MV-4-11 (cell line): ENCODE data around the gene BUD23.
A peak's percentile ranks its signal among the peaks of the same experiment; 100 is the strongest.
"Not testable (repeated sequence)": the region's sequence is repeated elsewhere in the genome, so short reads cannot be mapped to it uniquely, and the experiment has no call there.

ENCODE experiments used
- DNase-seq: peaks from one replicate; lab custom pipeline; 2025; lab: John Stamatoyannopoulos, UW

The BUD23 gene

GRCh38 chr7:73718905-73719805 lies 35.8 kb downstream of the BUD23 start, which contains the start of gene STX1A:
Gene STX1A (minus strand): TSS chr7:73719669. CDS start chr7:73719631, 38 bp downstream.
- peak; percentile 43 for DNase-seq

- DNase-seq: peak; percentile 26
Observed at GRCh38 chr7:73719806-73720169, 36.4 kb downstream of the BUD23 start.

- not testable (repeated sequence) for DNase-seq
Observed at GRCh38 chr7:73720443-73720842, 37.0 kb downstream of the BUD23 start.

DNA sequence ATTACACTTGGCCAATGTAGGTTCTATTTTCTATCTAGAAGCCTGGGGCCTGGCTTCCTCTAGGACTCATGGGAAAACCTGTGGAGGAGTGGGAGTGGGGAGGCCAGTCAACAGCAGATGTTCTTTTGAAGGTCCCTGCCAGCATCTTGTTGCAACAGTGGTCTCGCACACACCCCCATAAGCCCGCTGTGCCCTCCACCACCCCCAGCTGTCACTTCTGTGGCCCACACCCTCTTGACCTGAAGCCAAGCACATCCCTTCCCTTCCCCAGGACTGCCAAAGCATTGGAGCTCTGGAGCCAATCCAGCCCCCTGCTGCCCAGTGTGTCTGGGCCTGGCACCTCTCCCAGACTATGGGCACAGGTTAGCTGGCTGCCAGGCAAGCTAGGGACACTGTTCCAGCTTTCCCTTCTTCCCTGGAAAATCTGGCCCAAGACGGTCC lies 38.0 kb downstream of the BUD23 start:
- no peak for DNase-seq

DNA sequence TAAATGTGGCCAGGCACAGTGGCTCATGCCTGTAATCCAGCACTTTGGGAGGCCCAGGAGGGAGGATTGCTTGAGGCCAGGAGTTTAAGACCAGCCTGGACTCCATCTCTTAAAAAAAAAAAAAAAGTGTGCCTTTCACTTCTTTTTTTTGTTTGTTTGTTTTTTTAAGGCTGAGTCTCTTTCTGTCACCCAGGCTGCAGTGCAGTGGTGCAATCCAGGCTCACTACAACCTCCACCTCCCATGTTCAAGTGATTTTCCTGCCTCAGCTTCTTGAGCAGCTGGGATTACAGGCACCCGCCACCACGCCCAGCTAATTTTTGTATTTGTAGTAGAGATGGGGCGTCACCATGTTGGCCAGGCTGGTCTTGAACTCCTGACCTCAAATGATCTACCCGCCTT lies 38.8 kb downstream of the BUD23 start:
- peak; percentile 68 for DNase-seq

DNA sequence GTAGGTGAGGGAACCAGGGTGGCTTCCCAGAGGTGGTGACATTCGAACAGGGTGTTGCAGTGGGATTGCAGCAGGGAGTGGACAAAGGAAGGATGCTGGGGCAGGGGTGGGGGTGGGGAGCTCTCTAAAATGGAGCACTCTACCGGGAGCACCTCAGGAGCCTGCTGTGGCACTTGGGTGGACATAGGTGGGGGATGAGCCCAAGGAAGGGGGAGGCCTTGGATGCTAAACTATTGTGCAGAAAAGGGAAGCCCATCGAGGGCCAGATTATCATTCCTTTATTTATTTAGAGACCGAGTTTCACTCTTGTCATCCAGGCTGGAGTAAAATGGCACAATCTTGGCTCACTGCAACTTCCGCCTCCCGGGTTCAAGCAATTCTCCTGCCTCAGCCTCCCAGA lies 39.4 kb downstream of the BUD23 start:
- DNase-seq: no peak

DNA sequence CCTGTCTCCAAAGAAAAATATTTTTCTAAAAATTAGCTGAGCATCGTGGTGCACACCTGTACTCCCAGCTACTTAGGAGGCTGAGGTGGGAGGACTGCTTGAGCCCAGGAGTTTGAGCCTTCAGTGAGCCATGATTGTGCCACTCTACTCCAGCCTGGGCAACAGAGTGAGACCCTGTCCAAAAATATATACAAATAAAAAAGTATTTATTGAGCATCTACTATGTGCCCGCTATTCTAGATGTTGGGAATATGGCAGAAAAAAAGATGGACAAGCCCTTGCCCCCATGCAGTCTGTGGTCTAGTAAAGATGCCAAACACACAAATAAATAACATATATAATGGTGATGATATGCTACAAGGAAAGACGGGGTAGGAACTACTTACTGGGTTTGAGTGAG lies 40.4 kb downstream of the BUD23 start:
- DNase-seq: no peak

DNA sequence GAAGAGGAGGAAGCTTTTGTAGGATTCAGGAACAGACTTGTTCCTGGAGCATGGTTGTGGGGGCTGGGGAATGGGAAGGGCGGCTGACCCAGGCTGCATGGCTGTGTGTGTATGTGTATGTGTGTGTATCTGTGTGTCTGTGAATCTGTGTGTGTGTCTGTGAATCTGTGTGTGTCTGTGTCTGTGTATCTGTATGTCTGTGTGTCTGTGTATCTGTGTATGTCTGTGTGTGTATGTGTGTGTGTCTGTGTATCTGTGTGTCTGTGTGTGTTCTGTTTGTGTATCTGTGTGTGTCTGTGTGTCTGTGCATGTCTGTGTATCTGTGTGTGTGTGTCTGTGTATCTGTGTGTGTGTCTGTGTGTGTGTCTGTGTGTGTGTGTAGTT lies 42.7 kb downstream of the BUD23 start:
- DNase-seq: no peak

- DNase-seq: no peak
Observed at GRCh38 chr7:73727952-73728351, 44.6 kb downstream of the BUD23 start.

GRCh38 chr7:73728551-73728950 lies 45.2 kb downstream of the BUD23 start:
- no peak for DNase-seq

DNA sequence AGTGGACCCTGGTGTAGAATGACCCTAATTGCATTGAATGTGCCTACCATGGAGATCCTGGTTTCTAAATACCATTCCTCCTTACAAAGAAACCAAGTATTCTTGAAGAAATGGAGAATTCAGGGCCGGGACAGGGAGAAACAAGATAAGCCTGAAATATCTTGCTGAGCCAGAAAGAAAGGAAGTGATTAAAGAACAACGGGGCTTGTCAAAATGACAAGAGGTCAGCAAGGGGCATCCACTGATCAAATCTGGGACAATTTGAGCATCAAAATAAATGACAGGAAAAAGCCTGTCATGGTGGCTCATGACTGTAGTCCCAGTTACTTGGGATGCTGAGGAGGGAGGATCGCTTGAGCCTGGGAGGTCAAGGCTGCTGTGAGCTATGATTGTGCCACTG lies 47.1 kb downstream of the BUD23 start:
- DNase-seq: no peak

DNA sequence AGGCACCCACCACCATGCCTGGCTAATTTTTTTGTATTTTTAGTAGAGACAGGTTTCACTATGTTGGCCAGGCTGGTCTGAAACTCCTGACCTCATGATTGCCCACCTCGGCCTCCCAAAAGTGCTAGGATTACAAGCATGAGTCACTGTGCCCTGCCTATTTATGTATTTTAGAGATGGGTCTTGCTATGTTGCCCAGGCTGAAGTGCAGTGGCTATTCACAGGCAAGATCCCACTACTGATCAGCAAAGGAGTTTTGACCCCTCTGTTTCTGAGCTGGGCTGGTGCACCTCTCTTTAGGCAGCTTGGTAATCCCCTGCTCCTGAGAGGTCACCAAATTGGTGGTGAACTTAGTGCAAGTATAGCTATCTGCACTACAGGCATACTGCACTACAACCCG lies 49.0 kb downstream of the BUD23 start:
- DNase-seq: no peak

DNA sequence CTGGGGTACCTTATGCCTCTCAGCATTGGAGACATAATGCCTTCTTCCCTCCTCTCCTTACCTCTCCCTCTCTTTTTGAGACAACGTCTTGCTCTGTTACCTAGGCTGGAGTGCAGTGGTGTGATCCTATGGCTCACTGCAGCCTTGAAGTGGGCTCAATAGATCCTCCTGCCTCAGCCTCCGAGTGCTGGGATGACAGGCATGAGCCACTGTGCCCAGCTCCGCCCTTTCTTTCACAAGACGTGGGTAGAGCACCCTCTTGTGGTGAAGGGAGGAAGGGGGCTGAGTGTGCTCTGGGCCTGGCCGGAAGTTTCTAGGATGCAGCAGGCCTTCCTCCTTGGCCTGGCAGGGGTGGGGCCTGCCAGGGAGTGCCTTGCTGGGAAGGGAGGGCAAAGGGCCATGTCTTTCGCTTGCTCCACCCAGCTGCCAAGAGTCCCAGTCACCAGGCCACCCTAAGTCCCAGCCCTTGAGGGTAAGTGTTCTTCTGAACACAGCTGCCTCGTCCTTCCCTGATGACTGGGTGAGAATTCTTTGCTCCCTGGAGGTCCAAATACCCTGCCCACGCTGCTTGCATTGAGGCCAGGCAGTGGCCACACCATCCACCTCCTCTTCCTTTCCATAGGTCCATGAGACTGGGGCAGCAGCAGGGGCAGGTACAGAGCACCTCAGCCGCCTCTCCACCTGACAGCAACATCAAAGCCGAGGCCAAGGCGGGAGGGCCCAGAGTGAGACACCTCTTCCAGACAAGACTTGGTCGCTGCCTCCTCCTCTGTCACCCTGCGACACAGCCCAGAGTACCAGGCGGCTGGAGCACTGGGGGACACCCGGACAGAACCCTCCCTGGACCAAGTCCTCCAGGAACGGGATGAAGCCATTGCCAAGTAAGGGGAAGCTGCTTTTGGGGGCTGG lies 51.5 kb downstream of the BUD23 start:
- DNase-seq: peak; percentile 95

GRCh38 chr7:73735528-73735905 lies 52.1 kb downstream of the BUD23 start:
- no peak for DNase-seq

- DNase-seq: no peak
Observed at GRCh38 chr7:73736885-73737284, 53.5 kb downstream of the BUD23 start.

GRCh38 chr7:73737491-73738219 lies 54.3 kb downstream of the BUD23 start:
- no peak for DNase-seq

GRCh38 chr7:73738220-73738611 lies 54.8 kb downstream of the BUD23 start:
- peak; percentile 40 for DNase-seq

DNA sequence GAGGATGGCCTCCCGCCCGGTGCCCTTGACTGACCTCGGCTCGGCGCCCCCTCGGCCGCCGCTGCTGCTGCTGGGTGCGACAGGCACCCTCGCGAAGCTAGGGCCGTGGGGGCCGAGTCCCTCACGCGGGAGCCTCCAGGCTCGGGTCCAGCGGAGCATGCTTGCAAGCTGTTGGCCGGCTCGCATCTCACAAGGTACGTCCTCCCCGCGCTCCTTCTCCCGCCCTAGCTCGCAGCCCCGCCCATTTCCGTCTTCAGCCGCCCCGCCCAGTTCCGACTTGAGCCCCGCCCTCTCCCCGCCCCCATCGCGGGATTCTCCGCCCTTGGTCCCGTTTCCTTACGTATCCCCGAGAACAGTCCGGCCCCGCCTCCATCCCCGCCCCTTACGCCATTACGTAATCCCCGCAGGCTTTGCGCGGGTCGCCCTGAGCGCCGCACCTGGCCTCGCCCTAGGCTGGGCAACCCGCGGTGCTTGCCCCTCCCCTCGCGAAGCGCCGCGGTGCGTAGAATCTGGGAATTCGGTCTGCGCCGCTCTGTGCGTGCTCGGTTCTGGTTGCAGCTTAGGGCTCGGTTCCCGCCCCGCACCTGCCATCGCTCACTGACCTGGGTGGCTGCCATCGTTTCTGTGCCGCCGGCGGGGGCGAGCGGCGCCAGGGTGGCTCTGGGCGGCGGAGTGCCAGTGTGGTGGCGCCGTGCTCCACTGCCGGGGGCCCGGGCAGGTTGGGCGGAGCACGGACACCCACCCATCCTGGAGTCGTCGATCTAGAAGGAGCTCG lies 55.4 kb downstream of the BUD23 start, which contains the start of gene ABHD11:
TSS of gene ABHD11 (minus strand) at position 191 of the 775 bp plus-strand sequence. CDS start at position 159, 32 bp downstream.
- DNase-seq: peak; percentile 90

DNA sequence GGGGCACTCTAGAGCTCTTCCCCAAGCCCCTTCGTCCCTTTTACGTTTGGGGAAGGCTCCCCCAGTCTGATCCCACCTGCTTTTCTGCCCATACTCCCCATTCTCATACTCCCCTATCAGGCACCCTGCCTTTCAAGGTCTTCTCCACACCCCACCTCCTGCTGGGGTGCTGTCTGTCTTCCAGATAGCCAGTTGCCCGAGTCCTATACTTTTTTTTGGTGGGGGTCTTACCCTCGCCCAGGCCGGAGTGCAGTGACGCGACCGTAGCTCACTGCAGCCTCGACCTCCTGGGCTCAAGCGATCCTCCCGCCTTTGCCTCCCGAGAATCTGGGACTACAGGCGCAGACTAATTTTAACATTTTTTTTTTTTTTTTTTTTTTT lies 56.0 kb downstream of the BUD23 start:
- no peak for DNase-seq

- DNase-seq: no peak
Observed at GRCh38 chr7:73740212-73740611, 56.8 kb downstream of the BUD23 start.

GRCh38 chr7:73740771-73741170 lies 57.4 kb downstream of the BUD23 start:
- no peak for DNase-seq
